ENCODE results near the gene LYPD6B. TPM values are rescaled to one million over a fixed set of nuclear protein-coding genes. Genes with fewer than 3 reads are reported as not detected.

Gene LYPD6B
- total and polyA plus RNA-seq, 2 experiments from 2014 or later: 16.8 to 26.0 TPM

- H3K27me3 ChIP-seq: no peaks in the 10 kb centered on the region
- H3K4me1 ChIP-seq (ENCODE audit: insufficient read depth): peaks cover 20% of the 10 kb centered on the region
- no peak overlapping the region for H2AFZ ChIP-seq
- H3K4me3 ChIP-seq: no peak overlapping the region
- H3K9me3 ChIP-seq (ENCODE audit: low read depth): no peaks in the 10 kb centered on the region
- 61% methylated on average over 14 of the region's 14 CpGs for WGBS (ENCODE audit: low lambda C conversion rate, missing lambda C conversion rate)
- H4K20me1 ChIP-seq (ENCODE audit: insufficient read depth, poor library complexity, severe bottlenecking): no peaks in the 10 kb centered on the region
- no peaks in the 10 kb centered on the region for H3K36me3 ChIP-seq (replicated peaks; ENCODE audit: insufficient read depth, low read depth)
- TF ChIP-seq CTCF (IDR thresholded peaks at IDR 0.05; ENCODE audit: poor library complexity) (peak; percentile 91), EZH2phosphoT487 (IDR thresholded peaks at IDR 0.05; ENCODE audit: low read depth, severe bottlenecking, unreplicated experiment) (no peak)
- H3K9me2 ChIP-seq (replicated peaks; ENCODE audit: insufficient read depth): no peaks in the 10 kb centered on the region
- peak; percentile 92 for DNase-seq (ENCODE audit: low spot score)
- H3K27ac ChIP-seq: no peak overlapping the region
- H3K79me2 ChIP-seq: no peaks in the 10 kb centered on the region
- H3K4me2 ChIP-seq: no peak overlapping the region
These were observed 21.1 kb upstream of the LYPD6B start for GRCh38 chr2:149017116-149017985.

- Histone ChIP-seq H3K9me3 (ENCODE audit: low read depth) (no peaks in the 10 kb centered on the region), H3K27me3 (no peaks in the 10 kb centered on the region), H3K4me3 (no peak overlapping the region), H3K4me2 (no peak overlapping the region), H3K4me1 (ENCODE audit: insufficient read depth) (peaks cover 20% of the 10 kb centered on the region), H3K27ac (peak overlapping the region; percentile 85), H4K20me1 (ENCODE audit: insufficient read depth, poor library complexity, severe bottlenecking) (no peaks in the 10 kb centered on the region), H3K79me2 (no peaks in the 10 kb centered on the region), H2AFZ (no peak overlapping the region), H3K36me3 (replicated peaks; ENCODE audit: insufficient read depth, low read depth) (no peaks in the 10 kb centered on the region), H3K9me2 (replicated peaks; ENCODE audit: insufficient read depth) (no peaks in the 10 kb centered on the region)
- DNase-seq (ENCODE audit: low spot score): no peak
- TF ChIP-seq EZH2 (IDR thresholded peaks at IDR 0.05; ENCODE audit: borderline replicate concordance) (no peak), EZH2phosphoT487 (IDR thresholded peaks at IDR 0.05; ENCODE audit: low read depth, severe bottlenecking, unreplicated experiment) (no peak), CTCF (IDR thresholded peaks at IDR 0.05; ENCODE audit: poor library complexity) (no peak)
- 57% methylated on average over 3 of the region's 3 CpGs for WGBS (ENCODE audit: low lambda C conversion rate, missing lambda C conversion rate)
These were observed 19.5 kb upstream of the LYPD6B start for GRCh38 chr2:149018981-149019380.

- no peaks in the 10 kb centered on the region for H3K79me2 ChIP-seq
- peak overlapping the region; percentile 26 for H3K4me2 ChIP-seq
- no peaks in the 10 kb centered on the region for H3K9me3 ChIP-seq (ENCODE audit: low read depth)
- no peak overlapping the region for H2AFZ ChIP-seq
- no peaks in the 10 kb centered on the region for H3K36me3 ChIP-seq (replicated peaks; ENCODE audit: insufficient read depth, low read depth)
- TF ChIP-seq CTCF (IDR thresholded peaks at IDR 0.05; ENCODE audit: poor library complexity) (no peak), EZH2phosphoT487 (IDR thresholded peaks at IDR 0.05; ENCODE audit: low read depth, severe bottlenecking, unreplicated experiment) (no peak), EZH2 (IDR thresholded peaks at IDR 0.05; ENCODE audit: borderline replicate concordance) (no peak)
- H3K4me1 ChIP-seq (ENCODE audit: insufficient read depth): peaks cover 20% of the 10 kb centered on the region
- H3K9me2 ChIP-seq (replicated peaks; ENCODE audit: insufficient read depth): no peaks in the 10 kb centered on the region
- no peak for DNase-seq (ENCODE audit: low spot score)
- H3K27me3 ChIP-seq: no peaks in the 10 kb centered on the region
- H3K4me3 ChIP-seq: no peak overlapping the region
- 63% methylated on average over 2 of the region's 2 CpGs for WGBS (ENCODE audit: low lambda C conversion rate, missing lambda C conversion rate)
- no peaks in the 10 kb centered on the region for H4K20me1 ChIP-seq (ENCODE audit: insufficient read depth, poor library complexity, severe bottlenecking)
- peak overlapping the region; percentile 85 for H3K27ac ChIP-seq
These were observed 18.7 kb upstream of the LYPD6B start for GRCh38 chr2:149019768-149020167.

All from hepatocyte (in vitro differentiated cells).